Neural progenitor cell (in vitro differentiated cells): Measurements from ENCODE around the gene GDI2. TPM values are rescaled to one million over a fixed set of nuclear protein-coding genes. Genes with fewer than 3 reads are reported as not detected.

Experiments used
- DNase-seq: peaks from one replicate; pipeline ENCODE4 v3.0.0-alpha.2; 2016; ENCODE audit warnings: low spot score
- H2AFZ ChIP-seq: fragments of 200-600 bp; sonication (generic); replicated peaks from 2 replicates; pipeline ENCODE4 v1.6.1; 2016; ENCODE audit warnings: antibody characterized with exemption
- H3F3A ChIP-seq: fragments of 200-600 bp; sonication (generic); 2 replicates; pipeline ENCODE4 v1.6.1; 2016; ENCODE audit warnings: antibody characterized with exemption, low read depth
- H3K27ac ChIP-seq: fragments of 200-600 bp; sonication (generic); 2 replicates; pipeline ENCODE4 v1.5.1; 2016; ENCODE audit warnings: mild to moderate bottlenecking
- H3K27me3 ChIP-seq: fragments of 200-600 bp; sonication (generic); 2 replicates; pipeline ENCODE4 v1.6.1; 2016; ENCODE audit warnings: mild to moderate bottlenecking, moderate library complexity
- H3K36me3 ChIP-seq: fragments of 200-600 bp; sonication (generic); 2 replicates; pipeline ENCODE4 v1.5.1; 2016
- H3K4me1 ChIP-seq: fragments of 200-600 bp; sonication (generic); 2 replicates; pipeline ENCODE4 v1.6.1; 2016; ENCODE audit warnings: mixed run types
- H3K4me2 ChIP-seq: fragments of 200-600 bp; sonication (generic); 2 replicates; pipeline ENCODE4 v1.6.1; 2016
- H3K4me3 ChIP-seq: fragments of 200-600 bp; sonication (generic); 2 replicates; pipeline ENCODE4 v1.5.1; 2016
- H3K79me2 ChIP-seq: fragments of 200-600 bp; sonication (generic); 2 replicates; pipeline ENCODE4 v1.6.1; 2016; ENCODE audit warnings: low read depth
- H3K9ac ChIP-seq: fragments of 200-600 bp; sonication (generic); 2 replicates; pipeline ENCODE4 v1.6.1; 2016
- H3K9me3 ChIP-seq: fragments of 200-600 bp; sonication (generic); 2 replicates; pipeline ENCODE4 v1.5.1; 2016; ENCODE audit warnings: low read depth
- H4K20me1 ChIP-seq: fragments of 200-600 bp; sonication (generic); 2 replicates; pipeline ENCODE4 v1.6.1; 2016; ENCODE audit warnings: low read depth
- H3K27ac Mint-ChIP-seq: 3 replicates; pipeline ENCODE4 v1.8.0; 2021; ENCODE audit warnings: mixed read lengths
- H3K27me3 Mint-ChIP-seq: 2 replicates; pipeline ENCODE4 v1.8.0; 2022; ENCODE audit warnings: low read depth, mild to moderate bottlenecking, inconsistent platforms, moderate library complexity, mixed read lengths; ENCODE audit not compliant: insufficient read depth
- H3K36me3 Mint-ChIP-seq: 3 replicates; pipeline ENCODE4 v1.8.0; 2021; ENCODE audit warnings: mixed read lengths
- H3K4me1 Mint-ChIP-seq: 3 replicates; pipeline ENCODE4 v1.8.0; 2021; ENCODE audit warnings: mixed read lengths
- H3K4me3 Mint-ChIP-seq: 3 replicates; pipeline ENCODE4 v1.8.0; 2021; ENCODE audit warnings: mild to moderate bottlenecking, moderate library complexity, mixed read lengths
- H3K9me3 Mint-ChIP-seq: 3 replicates; pipeline ENCODE4 v1.8.0; 2020; ENCODE audit warnings: mixed read lengths
- EZH2 ChIP-seq: fragments of 200-600 bp; sonication (generic); IDR thresholded peaks from 2 replicates; pipeline ENCODE4 v1.6.1; 2017; ENCODE audit warnings: antibody characterized with exemption, mild to moderate bottlenecking, moderate library complexity
- EZH2phosphoT487 ChIP-seq: fragments of 200-600 bp; sonication (generic); IDR thresholded peaks from 2 replicates; pipeline ENCODE4 v1.6.1; 2017; ENCODE audit warnings: antibody characterized with exemption
- total RNA-seq: library from RNA; depleted of rRNA; stranded (reverse); fragments of >200 nt; gene quantifications from 2 replicates; pipeline ENCODE4 v1.2.3, GENCODE V29; 2015; ENCODE audit warnings: low replicate concordance
- TF ChIP-seq, protein P1 (sequence below): fragments of 200-600 bp; sonication (generic); IDR thresholded peaks from 2 replicates; pipeline ENCODE4 v1.5.1; 2017; ENCODE audit warnings: antibody characterized with exemption, mild to moderate bottlenecking

Gene GDI2
- total RNA-seq: 492 and 592 TPM in 2 replicates

DNA sequence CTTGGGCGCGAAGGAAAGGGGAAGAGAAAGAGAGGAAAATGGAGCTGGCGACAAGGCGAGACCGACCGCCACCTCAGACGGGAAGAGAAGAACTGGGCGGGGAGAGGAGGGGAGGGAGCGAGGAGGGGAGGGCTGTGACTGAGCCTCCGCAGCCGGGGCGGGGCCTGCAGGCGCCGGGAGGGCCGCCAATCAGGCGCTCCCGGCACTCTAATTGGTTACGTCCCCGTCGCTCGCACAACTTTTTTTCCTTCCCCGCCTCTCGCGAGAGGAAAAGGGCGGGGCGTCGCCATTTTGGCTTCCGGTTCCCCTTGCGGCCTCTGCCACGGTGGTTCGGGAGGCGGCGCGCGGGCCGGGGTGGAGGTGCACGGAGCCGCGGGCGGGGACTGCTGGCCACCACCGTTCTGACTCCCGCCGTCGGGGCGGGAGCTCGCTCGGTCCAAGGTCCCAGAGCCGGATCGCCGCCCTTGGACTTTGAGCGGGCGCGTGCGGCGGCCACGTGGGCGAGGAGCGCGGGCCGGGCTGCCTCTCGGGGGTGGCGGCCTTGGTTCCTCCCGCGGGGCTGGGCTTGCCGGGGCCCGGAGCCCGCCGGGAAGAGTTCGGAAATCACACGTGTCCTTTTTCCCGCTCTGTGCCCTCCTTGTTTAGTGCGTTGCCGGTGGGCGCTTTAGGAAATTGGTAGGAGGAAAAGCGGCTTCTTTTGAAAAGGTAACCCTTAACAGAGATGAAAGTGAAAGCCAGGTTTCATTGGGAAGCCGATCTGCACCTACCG lies at the start of gene GDI2:
TSS of gene GDI2 (minus strand) at position 94 of the 769 bp plus-strand sequence. CDS start 176 bp downstream, outside the sequence.
- H4K20me1 ChIP-seq: peaks cover 39% of the 10 kb centered on the region
- peak within 1 kb of the TSS; percentile 94 for H3K4me3 Mint-ChIP-seq
- H3K9me3 ChIP-seq: no peaks in the 10 kb centered on the region
- peaks cover 26% of the 10 kb centered on the region for H3F3A ChIP-seq
- peak; percentile 98 for DNase-seq
- no peaks in the 10 kb centered on the region for H3K36me3 ChIP-seq
- H2AFZ ChIP-seq: peak within 1 kb of the TSS; percentile 73
- no peaks in the 10 kb centered on the region for H3K9me3 Mint-ChIP-seq
- H3K27me3 Mint-ChIP-seq: peaks cover 2% of the 10 kb centered on the region
- no peak for TF ChIP-seq EZH2phosphoT487
- no peak for TF ChIP-seq EZH2
- peaks cover 63% of the 10 kb centered on the region for H3K79me2 ChIP-seq
- peak within 1 kb of the TSS; percentile 94 for H3K27ac ChIP-seq
- peak within 1 kb of the TSS; percentile 92 for H3K4me2 ChIP-seq
- H3K4me1 ChIP-seq: peaks cover 34% of the 10 kb centered on the region
- peaks cover 30% of the 10 kb centered on the region for H3K4me1 Mint-ChIP-seq
- H3K4me3 ChIP-seq: peak within 1 kb of the TSS; percentile 98
- H3K27me3 ChIP-seq: no peaks in the 10 kb centered on the region
- H3K9ac ChIP-seq: peak within 1 kb of the TSS; percentile 91
- H3K27ac Mint-ChIP-seq: peak within 1 kb of the TSS; percentile 93
- peaks cover 12% of the 10 kb centered on the region for H3K36me3 Mint-ChIP-seq

DNA sequence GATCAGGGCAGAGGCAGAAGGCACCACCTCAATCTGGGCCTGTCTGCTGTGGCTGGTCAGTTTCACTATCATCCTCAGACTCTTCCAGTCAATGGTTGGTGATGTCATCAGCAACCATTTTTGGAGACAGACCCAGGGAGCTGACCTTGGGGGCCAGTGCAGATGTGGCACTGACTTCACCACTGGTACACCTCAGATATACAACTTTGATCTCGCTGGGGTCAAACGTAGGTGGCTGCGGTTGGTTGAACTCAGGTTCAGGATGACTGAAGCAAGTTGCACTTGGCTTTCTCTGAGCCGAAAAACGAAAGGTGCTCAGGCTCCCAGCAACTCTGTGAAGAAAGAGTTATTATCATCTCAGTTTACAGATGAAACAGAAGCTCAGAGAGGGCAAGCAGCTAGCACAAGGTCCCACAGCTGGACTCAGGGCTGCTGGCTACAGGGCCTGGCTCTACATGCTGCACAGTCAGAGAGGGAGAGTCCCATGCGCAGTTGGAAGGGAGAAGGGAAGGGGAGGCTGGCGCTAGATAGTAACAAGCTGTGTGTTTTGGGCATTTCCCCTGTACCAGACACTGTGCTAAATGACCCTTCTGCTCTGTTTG lies 49.2 kb upstream of the GDI2 start:
- no peak overlapping the region for H3K4me3 Mint-ChIP-seq
- Histone ChIP-seq H3K9me3 (no peaks in the 10 kb centered on the region), H3K36me3 (no peaks in the 10 kb centered on the region), H3K27me3 (no peaks in the 10 kb centered on the region), H3K27ac (no peak overlapping the region), H3K79me2 (no peaks in the 10 kb centered on the region), H3K4me1 (no peaks in the 10 kb centered on the region), H3K4me3 (no peak overlapping the region), H2AFZ (no peak overlapping the region), H3K4me2 (no peak overlapping the region), H4K20me1 (no peaks in the 10 kb centered on the region), H3K9ac (no peak overlapping the region), H3F3A (no peaks in the 10 kb centered on the region)
- peaks cover 10% of the 10 kb centered on the region for H3K27me3 Mint-ChIP-seq
- no peak for DNase-seq
- no peak overlapping the region for H3K27ac Mint-ChIP-seq
- no peaks in the 10 kb centered on the region for H3K4me1 Mint-ChIP-seq
- TF ChIP-seq EZH2: no peak
- peaks cover 19% of the 10 kb centered on the region for H3K36me3 Mint-ChIP-seq
- H3K9me3 Mint-ChIP-seq: no peaks in the 10 kb centered on the region

DNA sequence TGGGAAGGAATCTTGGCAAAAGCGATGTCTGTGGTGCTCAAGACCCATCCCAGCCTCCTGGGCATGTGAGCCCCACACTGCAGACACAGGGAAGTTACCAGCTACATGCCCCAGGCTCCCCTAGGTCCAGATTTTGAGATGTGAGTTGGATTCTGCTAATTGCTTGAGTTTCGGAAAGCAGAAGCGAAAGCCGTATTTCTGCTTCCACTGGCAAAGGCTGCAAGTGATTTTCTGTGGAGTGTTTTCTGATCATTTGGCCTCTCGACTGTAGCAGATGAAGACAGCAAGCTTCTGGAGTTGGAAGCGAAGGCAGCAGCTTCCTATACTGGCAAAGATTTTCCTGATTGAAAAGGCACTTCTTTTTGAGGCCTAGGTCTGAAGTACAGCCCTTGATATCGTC lies 46.8 kb upstream of the GDI2 start:
- no peak overlapping the region for H3K27ac ChIP-seq
- no peak overlapping the region for H3K4me3 Mint-ChIP-seq
- H3K9me3 ChIP-seq: no peaks in the 10 kb centered on the region
- H3K9me3 Mint-ChIP-seq: no peaks in the 10 kb centered on the region
- H3K9ac ChIP-seq: no peak overlapping the region
- peaks cover 19% of the 10 kb centered on the region for H3K36me3 Mint-ChIP-seq
- H3K4me1 Mint-ChIP-seq: no peaks in the 10 kb centered on the region
- no peaks in the 10 kb centered on the region for H3K4me1 ChIP-seq
- H3K27ac Mint-ChIP-seq: no peak overlapping the region
- no peak overlapping the region for H3K4me2 ChIP-seq
- TF ChIP-seq EZH2 (no peak), EZH2phosphoT487 (no peak)
- TF ChIP-seq, protein P1, sequence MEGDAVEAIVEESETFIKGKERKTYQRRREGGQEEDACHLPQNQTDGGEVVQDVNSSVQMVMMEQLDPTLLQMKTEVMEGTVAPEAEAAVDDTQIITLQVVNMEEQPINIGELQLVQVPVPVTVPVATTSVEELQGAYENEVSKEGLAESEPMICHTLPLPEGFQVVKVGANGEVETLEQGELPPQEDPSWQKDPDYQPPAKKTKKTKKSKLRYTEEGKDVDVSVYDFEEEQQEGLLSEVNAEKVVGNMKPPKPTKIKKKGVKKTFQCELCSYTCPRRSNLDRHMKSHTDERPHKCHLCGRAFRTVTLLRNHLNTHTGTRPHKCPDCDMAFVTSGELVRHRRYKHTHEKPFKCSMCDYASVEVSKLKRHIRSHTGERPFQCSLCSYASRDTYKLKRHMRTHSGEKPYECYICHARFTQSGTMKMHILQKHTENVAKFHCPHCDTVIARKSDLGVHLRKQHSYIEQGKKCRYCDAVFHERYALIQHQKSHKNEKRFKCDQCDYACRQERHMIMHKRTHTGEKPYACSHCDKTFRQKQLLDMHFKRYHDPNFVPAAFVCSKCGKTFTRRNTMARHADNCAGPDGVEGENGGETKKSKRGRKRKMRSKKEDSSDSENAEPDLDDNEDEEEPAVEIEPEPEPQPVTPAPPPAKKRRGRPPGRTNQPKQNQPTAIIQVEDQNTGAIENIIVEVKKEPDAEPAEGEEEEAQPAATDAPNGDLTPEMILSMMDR: no peak
- no peaks in the 10 kb centered on the region for H3F3A ChIP-seq
- no peaks in the 10 kb centered on the region for H3K36me3 ChIP-seq
- H2AFZ ChIP-seq: no peak overlapping the region
- DNase-seq: no peak
- no peaks in the 10 kb centered on the region for H4K20me1 ChIP-seq
- H3K27me3 ChIP-seq: no peaks in the 10 kb centered on the region
- H3K4me3 ChIP-seq: no peak overlapping the region
- peaks cover 5% of the 10 kb centered on the region for H3K27me3 Mint-ChIP-seq
- no peaks in the 10 kb centered on the region for H3K79me2 ChIP-seq

DNA sequence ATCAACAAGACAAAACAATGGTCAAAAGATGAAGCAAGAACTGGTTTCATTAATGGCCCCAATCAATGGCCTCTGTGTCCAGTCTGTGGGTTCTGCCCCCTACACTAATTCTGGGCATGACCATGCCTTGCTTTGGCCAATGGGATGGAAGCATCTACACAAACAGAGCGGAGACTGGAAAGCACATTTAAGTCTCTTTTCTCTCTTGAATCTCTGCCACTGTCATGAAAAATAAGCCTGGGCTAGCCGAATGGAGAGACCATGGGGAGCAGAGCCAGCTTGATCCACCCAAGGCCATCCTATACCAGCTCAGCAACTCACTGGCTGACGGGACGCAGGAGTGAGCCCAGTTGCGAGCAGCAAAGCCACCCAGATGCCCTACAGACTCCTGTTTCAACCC lies 45.6 kb upstream of the GDI2 start:
- no peaks in the 10 kb centered on the region for H4K20me1 ChIP-seq
- no peak overlapping the region for H3K9ac ChIP-seq
- no peaks in the 10 kb centered on the region for H3K9me3 Mint-ChIP-seq
- H3K27ac Mint-ChIP-seq: no peak overlapping the region
- no peak overlapping the region for H3K4me3 ChIP-seq
- H3F3A ChIP-seq: no peaks in the 10 kb centered on the region
- no peaks in the 10 kb centered on the region for H3K27me3 ChIP-seq
- H3K4me1 Mint-ChIP-seq: peaks cover 4% of the 10 kb centered on the region
- H3K9me3 ChIP-seq: no peaks in the 10 kb centered on the region
- H2AFZ ChIP-seq: no peak overlapping the region
- no peak overlapping the region for H3K27ac ChIP-seq
- H3K36me3 Mint-ChIP-seq: peaks cover 11% of the 10 kb centered on the region
- H3K4me1 ChIP-seq: no peaks in the 10 kb centered on the region
- H3K79me2 ChIP-seq: no peaks in the 10 kb centered on the region
- no peak overlapping the region for H3K4me3 Mint-ChIP-seq
- H3K27me3 Mint-ChIP-seq: peaks cover 5% of the 10 kb centered on the region
- DNase-seq: no peak
- H3K4me2 ChIP-seq: no peak overlapping the region
- H3K36me3 ChIP-seq: no peaks in the 10 kb centered on the region
- TF ChIP-seq EZH2: no peak
- TF ChIP-seq, protein P1: no peak
- no peak for TF ChIP-seq EZH2phosphoT487
